AML-193 (cell line): ENCODE measurements around the gene XPO4.
A peak's percentile ranks its signal among the peaks of the same experiment; 100 is the strongest.

Experiments used
- DNase-seq, 2 experiments: peaks; one replicate each; lab custom pipeline; 2025; lab: John Stamatoyannopoulos, UW

Gene XPO4

GRCh38 chr13:20828539-20829364 lies 73.8 kb downstream of the XPO4 start:
- DNase-seq: peak; percentile 70 to 77

GRCh38 chr13:20826843-20827560 lies 75.5 kb downstream of the XPO4 start:
- no peak for DNase-seq

GRCh38 chr13:20826301-20826700 lies 76.2 kb downstream of the XPO4 start:
- DNase-seq: no peak

- DNase-seq: no peak
Measured at GRCh38 chr13:20825477-20825875, 77.1 kb downstream of the XPO4 start.

- DNase-seq: no peak
Measured at GRCh38 chr13:20824762-20825476, 77.6 kb downstream of the XPO4 start.

GRCh38 chr13:20823071-20823470 lies 79.5 kb downstream of the XPO4 start:
- DNase-seq: no peak

- no peak for DNase-seq
Measured at GRCh38 chr13:20822406-20822805, 80.1 kb downstream of the XPO4 start.

- no peak for DNase-seq
Measured at GRCh38 chr13:20819715-20820114, 82.8 kb downstream of the XPO4 start.

GRCh38 chr13:20815464-20815863 lies 87.1 kb downstream of the XPO4 start:
- no peak for DNase-seq

- no peak for DNase-seq
Measured at GRCh38 chr13:20814224-20814910, 88.2 kb downstream of the XPO4 start.

- DNase-seq: no peak
Measured at GRCh38 chr13:20812890-20813289, 89.7 kb downstream of the XPO4 start.

GRCh38 chr13:20810808-20811207 lies 91.7 kb downstream of the XPO4 start:
- no peak for DNase-seq

GRCh38 chr13:20808874-20809273 lies 93.7 kb downstream of the XPO4 start:
- no peak for DNase-seq

- no peak for DNase-seq
Measured at GRCh38 chr13:20803180-20803965, 99.2 kb downstream of the XPO4 start.

- peak in 1 of 2 experiments; percentile 29 for DNase-seq
Measured at GRCh38 chr13:20801707-20802106, 100.8 kb downstream of the XPO4 start.

GRCh38 chr13:20799726-20800416 lies 102.7 kb downstream of the XPO4 start:
- no peak for DNase-seq

GRCh38 chr13:20798027-20798426 lies 104.5 kb downstream of the XPO4 start:
- no peak for DNase-seq

- no peak for DNase-seq
Measured at GRCh38 chr13:20796791-20797508, 105.6 kb downstream of the XPO4 start.

- no peak for DNase-seq
Measured at GRCh38 chr13:20789665-20790064, 112.9 kb downstream of the XPO4 start.

GRCh38 chr13:20788312-20788711 lies 114.2 kb downstream of the XPO4 start:
- DNase-seq: no peak
